Measurements from ENCODE around the gene MAGI2.

DNA sequence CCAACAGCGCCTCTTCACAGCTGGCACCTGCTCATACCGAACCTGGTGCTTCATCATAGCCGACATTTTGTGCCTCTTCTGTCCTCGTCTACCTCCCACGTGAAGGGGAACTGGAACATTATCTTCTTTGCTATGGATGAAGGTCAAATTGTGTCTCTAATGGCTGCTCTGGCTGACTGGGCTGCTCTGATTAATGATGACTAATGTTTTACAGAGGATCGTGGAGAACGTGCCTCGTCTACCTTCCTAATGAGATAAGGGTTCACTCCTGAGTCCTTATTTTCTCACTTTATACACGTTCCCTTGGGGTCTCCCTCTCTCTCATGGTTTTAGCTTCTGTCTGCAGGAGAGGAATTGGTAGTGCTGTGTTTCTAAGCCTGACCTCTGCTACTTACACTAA, 1234.6 kb downstream of the MAGI2 start:
- TF ChIP-seq CTCF (IDR thresholded peaks at IDR 0.05) (no peak), POLR2A (IDR thresholded peaks at IDR 0.05) (no peak)

Data from suprapubic skin (tissue), 3 donors.